GM21381 (cell line): ENCODE data around the gene SETBP1.

Experiments used
- ATAC-seq: cut with Tn5 transposase; IDR thresholded peaks from one replicate; pipeline ENCODE4 v1.9.1; 2021; ENCODE audit warnings: mild to moderate bottlenecking, moderate library complexity; ENCODE audit not compliant: unreplicated experiment

SETBP1 gene

GRCh38 chr18:44957461-44957860, 276.8 kb downstream of the SETBP1 start:
- no peak for ATAC-seq

GRCh38 chr18:44958040-44958439, 277.4 kb downstream of the SETBP1 start:
- ATAC-seq, result no peak

GRCh38 chr18:44958455-44958854, 277.8 kb downstream of the SETBP1 start:
- no peak for ATAC-seq

- ATAC-seq, result no peak
Observed at GRCh38 chr18:44959013-44959412, 278.3 kb downstream of the SETBP1 start.

GRCh38 chr18:44960580-44960979, 279.9 kb downstream of the SETBP1 start:
- ATAC-seq, result no peak

GRCh38 chr18:44961288-44961995, 280.8 kb downstream of the SETBP1 start:
- ATAC-seq, result no peak

GRCh38 chr18:44967599-44967998, 286.9 kb downstream of the SETBP1 start:
- no peak for ATAC-seq

- no peak for ATAC-seq
Observed at GRCh38 chr18:44968336-44968735, 287.6 kb downstream of the SETBP1 start.

GRCh38 chr18:44969214-44969795, 288.6 kb downstream of the SETBP1 start:
- ATAC-seq, result no peak

GRCh38 chr18:44973282-44973681, 292.6 kb downstream of the SETBP1 start:
- no peak for ATAC-seq

- ATAC-seq, result no peak
Observed at GRCh38 chr18:44974174-44974573, 293.5 kb downstream of the SETBP1 start.

GRCh38 chr18:44977856-44978255, 297.2 kb downstream of the SETBP1 start:
- ATAC-seq, result no peak

GRCh38 chr18:44979748-44980147, 299.1 kb downstream of the SETBP1 start:
- no peak for ATAC-seq

GRCh38 chr18:44981121-44981520, 300.4 kb downstream of the SETBP1 start:
- ATAC-seq, result no peak

- ATAC-seq, result no peak
Observed at GRCh38 chr18:44986933-44987332, 306.2 kb downstream of the SETBP1 start.

- no peak for ATAC-seq
Observed at GRCh38 chr18:44987371-44987770, 306.7 kb downstream of the SETBP1 start.

- no peak for ATAC-seq
Observed at GRCh38 chr18:44988821-44989587, 308.3 kb downstream of the SETBP1 start.

GRCh38 chr18:44996261-44996660, 315.6 kb downstream of the SETBP1 start:
- ATAC-seq, result no peak

GRCh38 chr18:44997174-44997573, 316.5 kb downstream of the SETBP1 start:
- no peak for ATAC-seq

- no peak for ATAC-seq
Observed at GRCh38 chr18:44998360-44998759, 317.7 kb downstream of the SETBP1 start.

- ATAC-seq, result no peak
Observed at GRCh38 chr18:45004546-45005080, 323.9 kb downstream of the SETBP1 start.

GRCh38 chr18:45006934-45007333, 326.2 kb downstream of the SETBP1 start:
- ATAC-seq, result no peak
